Right atrium auricular region (tissue), 2 donors: Measurements from ENCODE around the gene ADCY6. TPM values are rescaled to one million over a fixed set of nuclear protein-coding genes. Genes with fewer than 3 reads are reported as not detected.

Source experiments
- DNase-seq: peaks from one replicate; pipeline ENCODE4 v3.0.0-alpha.2; 2019; ENCODE audit warnings: low spot score
- H3K27ac ChIP-seq, 2 donors: fragments of 200-600 bp; sonication (generic); 1 replicate in 1 of 2; 2 replicates in 1 of 2; pipeline ENCODE4 v1.5.1; 2016 to 2019
- H3K27me3 ChIP-seq, 2 donors: fragments of 200-600 bp; sonication (generic); one replicate each; pipeline versions ENCODE4 v1.5.1 to v1.6.0; 2017 to 2019
- H3K36me3 ChIP-seq: fragments of 200-600 bp; sonication (generic); one replicate; pipeline ENCODE4 v1.5.1; 2016
- H3K4me1 ChIP-seq, 2 donors: fragments of 200-600 bp; sonication (generic); one replicate each; pipeline versions ENCODE4 v1.5.1 to v1.6.0; 2017 to 2019
- H3K4me3 ChIP-seq, 2 donors: fragments of 200-600 bp; sonication (generic); 1 replicate in 1 of 2; 2 replicates in 1 of 2; pipeline ENCODE4 v1.5.1; 2017 to 2019; ENCODE audit warnings: mild to moderate bottlenecking in 1 of 2, moderate library complexity in 1 of 2
- H3K9me3 ChIP-seq, 2 donors: fragments of 200-600 bp; sonication (generic); one replicate each; pipeline ENCODE4 v1.5.1; 2019
- total RNA-seq, 2 donors: library from RNA; depleted of rRNA; stranded (reverse); fragments of >200 nt; gene quantifications; one replicate each; pipeline ENCODE4 v1.1.0, GENCODE V29; 2016
- TF ChIP-seq, protein P1 (sequence below), 2 donors: fragments of 200-600 bp; sonication (generic); IDR thresholded peaks; one replicate each; pipeline ENCODE4 v1.5.1; 2019; ENCODE audit warnings: antibody characterized with exemption in 2 of 2

ADCY6 gene
- total RNA-seq, 2 donors from 2014 or later: 76.4 to 81.6 TPM

GRCh38 chr12:48779869-48780268, 9.0 kb downstream of the ADCY6 start:
- peaks cover 0 to 82% of the 10 kb centered on the region in 2 donors for H3K4me1 ChIP-seq
- DNase-seq: peak; percentile 73
- no peak overlapping the region for H3K4me3 ChIP-seq

DNA sequence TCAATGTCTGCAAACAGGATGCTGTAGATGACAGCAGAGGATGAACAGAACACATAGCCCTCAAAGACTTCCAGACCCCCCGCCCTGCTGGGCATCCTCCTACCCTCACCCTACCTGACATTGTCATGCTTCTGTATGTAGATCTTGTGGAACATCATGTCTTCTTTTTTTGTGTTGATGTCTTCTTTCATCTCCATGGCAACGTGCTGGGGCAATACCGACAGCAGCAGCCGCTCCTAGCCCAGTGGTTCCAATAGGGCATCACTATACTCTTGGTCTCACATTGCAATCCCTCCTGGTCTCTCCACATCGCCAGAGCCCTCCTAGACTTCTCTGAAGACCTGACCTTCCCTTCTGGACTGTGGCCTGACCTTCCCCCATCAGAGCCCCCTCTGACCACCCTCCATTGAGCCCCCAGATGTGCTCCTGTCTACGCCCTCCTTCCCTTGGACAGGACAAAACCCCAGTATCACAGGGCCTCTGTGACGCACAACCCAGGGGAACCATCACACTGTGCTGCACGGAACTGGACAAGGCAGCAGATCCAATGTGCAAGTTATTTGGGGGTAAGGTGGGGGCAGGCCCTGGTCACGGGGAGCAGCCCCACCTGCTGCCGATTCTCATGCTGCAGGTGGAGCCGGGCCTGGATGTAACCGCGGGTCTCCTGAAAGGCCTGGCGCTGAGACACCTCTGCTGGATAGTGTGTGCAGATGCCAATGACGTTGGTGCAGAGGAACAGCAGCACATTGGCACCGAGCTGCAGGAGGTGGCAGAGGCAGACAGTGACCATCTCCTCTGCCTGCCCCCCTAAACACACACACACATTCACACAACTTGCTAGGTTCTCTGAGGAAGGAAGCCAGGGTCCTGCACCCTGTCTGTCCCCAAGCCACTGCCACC, 11.1 kb downstream of the ADCY6 start:
- peaks cover 53% of the 10 kb centered on the region for H3K36me3 ChIP-seq
- peak overlapping the region; percentile 83 to 93 for H3K27ac ChIP-seq
- peaks cover 0 to 63% of the 10 kb centered on the region in 2 donors for H3K4me1 ChIP-seq
- H3K9me3 ChIP-seq: no peaks in the 10 kb centered on the region
- no peak overlapping the region for H3K4me3 ChIP-seq
- no peaks in the 10 kb centered on the region for H3K27me3 ChIP-seq
- no peak for DNase-seq
- TF ChIP-seq, protein P1, sequence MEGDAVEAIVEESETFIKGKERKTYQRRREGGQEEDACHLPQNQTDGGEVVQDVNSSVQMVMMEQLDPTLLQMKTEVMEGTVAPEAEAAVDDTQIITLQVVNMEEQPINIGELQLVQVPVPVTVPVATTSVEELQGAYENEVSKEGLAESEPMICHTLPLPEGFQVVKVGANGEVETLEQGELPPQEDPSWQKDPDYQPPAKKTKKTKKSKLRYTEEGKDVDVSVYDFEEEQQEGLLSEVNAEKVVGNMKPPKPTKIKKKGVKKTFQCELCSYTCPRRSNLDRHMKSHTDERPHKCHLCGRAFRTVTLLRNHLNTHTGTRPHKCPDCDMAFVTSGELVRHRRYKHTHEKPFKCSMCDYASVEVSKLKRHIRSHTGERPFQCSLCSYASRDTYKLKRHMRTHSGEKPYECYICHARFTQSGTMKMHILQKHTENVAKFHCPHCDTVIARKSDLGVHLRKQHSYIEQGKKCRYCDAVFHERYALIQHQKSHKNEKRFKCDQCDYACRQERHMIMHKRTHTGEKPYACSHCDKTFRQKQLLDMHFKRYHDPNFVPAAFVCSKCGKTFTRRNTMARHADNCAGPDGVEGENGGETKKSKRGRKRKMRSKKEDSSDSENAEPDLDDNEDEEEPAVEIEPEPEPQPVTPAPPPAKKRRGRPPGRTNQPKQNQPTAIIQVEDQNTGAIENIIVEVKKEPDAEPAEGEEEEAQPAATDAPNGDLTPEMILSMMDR (IDR thresholded peaks at IDR 0.05): peak in 1 of 2 donors; percentile 18

More at GRCh38 chr12:48779869-48780268, 9.0 kb downstream of the ADCY6 start:
- peak overlapping the region; percentile 83 to 93 for H3K27ac ChIP-seq
- peaks cover 35% of the 10 kb centered on the region for H3K36me3 ChIP-seq
- no peaks in the 10 kb centered on the region for H3K27me3 ChIP-seq
- no peaks in the 10 kb centered on the region for H3K9me3 ChIP-seq
- TF ChIP-seq, protein P1 (IDR thresholded peaks at IDR 0.05): no peak

- Histone ChIP-seq H3K27ac (peak overlapping the region; percentile 83 to 93), H3K36me3 (peaks cover 55% of the 10 kb centered on the region), H3K4me1 (peaks cover 0 to 61% of the 10 kb centered on the region in 2 donors), H3K27me3 (no peaks in the 10 kb centered on the region), H3K9me3 (no peaks in the 10 kb centered on the region), H3K4me3 (no peak overlapping the region)
- TF ChIP-seq, protein P1 (IDR thresholded peaks at IDR 0.05): no peak
- no peak for DNase-seq
Measured at GRCh38 chr12:48776956-48777355, 11.9 kb downstream of the ADCY6 start.

GRCh38 chr12:48775991-48776649, 12.8 kb downstream of the ADCY6 start:
- H3K36me3 ChIP-seq: peaks cover 64% of the 10 kb centered on the region
- H3K4me1 ChIP-seq: peaks cover 0 to 60% of the 10 kb centered on the region in 2 donors
- H3K27ac ChIP-seq: peak overlapping the region in 1 of 2 donors; percentile 83
- TF ChIP-seq, protein P1 (IDR thresholded peaks at IDR 0.05): no peak
- no peaks in the 10 kb centered on the region for H3K27me3 ChIP-seq
- DNase-seq: no peak
- no peak overlapping the region for H3K4me3 ChIP-seq
- no peaks in the 10 kb centered on the region for H3K9me3 ChIP-seq

DNA sequence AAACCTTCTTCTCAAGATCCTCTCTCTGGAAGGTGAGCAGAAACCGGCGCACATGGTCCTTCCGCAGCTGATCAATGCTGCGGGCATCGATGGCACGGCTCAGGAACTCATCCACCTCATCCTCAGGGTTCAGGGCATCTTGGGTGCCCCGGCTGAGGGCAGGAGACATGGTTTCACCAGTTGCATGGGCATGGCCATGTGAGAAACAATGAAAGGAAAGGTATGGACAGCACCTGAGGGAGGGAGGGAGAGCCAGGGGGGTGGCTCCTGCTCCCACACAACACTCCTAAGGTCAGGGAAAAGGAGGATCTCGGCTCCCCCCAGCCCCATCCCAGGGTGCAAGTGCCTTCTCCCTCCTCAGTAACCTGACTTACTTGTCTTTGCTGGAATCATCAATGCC, 13.6 kb downstream of the ADCY6 start:
- peaks cover 0 to 52% of the 10 kb centered on the region in 2 donors for H3K4me1 ChIP-seq
- H3K4me3 ChIP-seq: no peak overlapping the region

More for the DNA sequence above, 13.6 kb downstream of the ADCY6 start:
- H3K27ac ChIP-seq: no peak overlapping the region
- TF ChIP-seq, protein P1 (IDR thresholded peaks at IDR 0.05): no peak
- peaks cover 72% of the 10 kb centered on the region for H3K36me3 ChIP-seq
- DNase-seq: no peak
- H3K9me3 ChIP-seq: no peaks in the 10 kb centered on the region
- no peaks in the 10 kb centered on the region for H3K27me3 ChIP-seq
